ENCODE measurements around the gene LRRC34.

Gene LRRC34

DNA sequence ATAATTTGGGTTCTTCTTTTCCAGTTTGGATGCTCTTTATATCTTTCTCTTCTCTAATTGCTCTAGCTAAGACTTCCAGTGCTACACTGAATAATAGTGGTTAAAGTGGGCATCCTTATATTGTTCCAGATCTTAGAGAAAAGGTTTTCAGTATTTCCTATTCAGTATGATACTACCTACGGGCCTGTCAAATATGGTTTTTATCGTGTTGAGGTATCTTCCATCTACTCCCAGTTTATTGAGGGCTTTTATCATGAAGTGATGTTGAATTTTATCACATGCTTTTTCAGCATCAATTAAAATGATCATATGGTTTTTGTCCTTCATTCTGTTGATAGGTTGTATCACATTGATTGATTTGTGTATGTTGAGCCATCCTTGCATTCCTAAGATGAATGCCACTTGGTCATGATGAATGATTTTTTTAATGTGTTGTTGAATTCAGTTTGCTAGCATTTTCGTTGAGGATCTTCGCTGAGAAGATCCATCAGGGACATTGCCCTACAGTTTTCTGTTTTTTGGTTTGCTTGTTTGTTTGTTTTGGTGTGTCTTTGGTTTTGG, 3.0 kb upstream of the LRRC34 start:
- no peak for DNase-seq (ENCODE audit: low read depth, low spot score)

- peak; percentile 53 for DNase-seq (ENCODE audit: low read depth, low spot score)
Observed at GRCh38 chr3:169813757-169814517, 1.2 kb upstream of the LRRC34 start.

DNA sequence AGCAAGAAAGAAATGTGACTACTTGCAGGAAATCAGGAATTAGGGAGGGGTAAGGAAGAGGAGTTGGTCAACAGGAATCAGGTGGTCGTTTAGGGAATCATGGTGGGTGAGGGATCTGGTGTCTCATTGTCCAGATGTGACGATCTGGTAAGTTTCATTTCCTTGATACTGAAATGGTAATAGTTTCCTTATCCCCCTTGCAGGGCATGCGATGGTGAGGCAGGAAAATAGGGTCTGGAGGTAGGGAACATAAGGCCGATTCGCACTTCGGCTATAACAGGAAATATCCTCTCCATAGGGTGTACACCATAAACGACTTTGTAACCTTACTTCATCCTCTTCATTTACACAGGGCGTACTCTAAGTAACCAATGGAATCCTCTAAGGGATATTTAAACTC, 574 bp upstream of the LRRC34 start:
- no peak for DNase-seq (ENCODE audit: low read depth, low spot score)

- DNase-seq (ENCODE audit: low read depth, low spot score): no peak
Observed at GRCh38 chr3:169811631-169812331, 923 bp downstream of the LRRC34 start.

DNA sequence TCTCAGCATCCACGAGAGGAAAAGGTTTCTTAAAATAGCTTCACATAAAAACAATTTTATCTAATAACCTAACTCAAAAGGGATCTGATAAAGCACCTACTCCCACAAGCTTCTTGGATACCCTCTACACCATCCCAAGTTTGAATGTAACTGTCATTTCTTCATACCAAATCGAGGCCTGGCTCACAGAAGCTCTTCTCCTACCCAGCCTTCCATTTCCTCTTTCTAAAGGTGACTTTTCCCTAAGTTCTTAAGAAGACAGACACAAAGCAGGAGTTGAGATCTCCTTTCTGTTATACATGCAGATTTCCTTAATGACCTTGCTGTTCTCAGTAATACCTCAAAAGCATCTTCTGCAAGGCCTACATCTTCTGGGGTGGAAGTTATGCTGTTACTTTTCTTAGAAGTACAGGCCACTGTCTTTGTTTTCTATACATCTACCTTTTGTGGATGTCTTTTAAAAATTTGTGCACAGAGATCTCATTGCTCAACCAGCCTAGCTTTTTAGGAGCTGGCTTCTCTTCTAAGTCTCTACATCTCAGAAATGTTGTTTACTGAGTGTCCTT, 3.4 kb downstream of the LRRC34 start:
- DNase-seq (ENCODE audit: low read depth, low spot score): no peak

- DNase-seq (ENCODE audit: low read depth, low spot score): no peak
Observed at GRCh38 chr3:169804681-169805080, 8.0 kb downstream of the LRRC34 start.

DNA sequence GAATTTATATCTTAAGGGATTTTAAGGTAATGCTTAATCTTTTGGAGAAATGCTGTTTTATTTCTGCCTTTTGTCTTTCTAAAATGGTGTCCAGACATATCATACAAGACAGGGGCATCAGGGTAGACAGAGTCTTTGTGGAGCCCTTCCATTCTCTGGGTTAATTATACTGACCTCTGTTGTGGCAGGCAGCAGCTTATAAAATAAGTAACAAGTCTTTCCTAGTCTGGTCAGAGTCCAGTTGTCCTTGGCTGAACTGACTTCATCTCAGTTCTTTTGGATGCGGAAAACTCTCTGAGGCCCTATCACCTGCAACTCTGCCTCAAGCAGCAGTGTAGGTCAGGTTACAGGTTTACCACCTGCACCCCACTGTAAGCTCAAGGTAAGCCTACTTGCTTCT, 20.3 kb downstream of the LRRC34 start:
- DNase-seq (ENCODE audit: low read depth, low spot score): no peak

DNA sequence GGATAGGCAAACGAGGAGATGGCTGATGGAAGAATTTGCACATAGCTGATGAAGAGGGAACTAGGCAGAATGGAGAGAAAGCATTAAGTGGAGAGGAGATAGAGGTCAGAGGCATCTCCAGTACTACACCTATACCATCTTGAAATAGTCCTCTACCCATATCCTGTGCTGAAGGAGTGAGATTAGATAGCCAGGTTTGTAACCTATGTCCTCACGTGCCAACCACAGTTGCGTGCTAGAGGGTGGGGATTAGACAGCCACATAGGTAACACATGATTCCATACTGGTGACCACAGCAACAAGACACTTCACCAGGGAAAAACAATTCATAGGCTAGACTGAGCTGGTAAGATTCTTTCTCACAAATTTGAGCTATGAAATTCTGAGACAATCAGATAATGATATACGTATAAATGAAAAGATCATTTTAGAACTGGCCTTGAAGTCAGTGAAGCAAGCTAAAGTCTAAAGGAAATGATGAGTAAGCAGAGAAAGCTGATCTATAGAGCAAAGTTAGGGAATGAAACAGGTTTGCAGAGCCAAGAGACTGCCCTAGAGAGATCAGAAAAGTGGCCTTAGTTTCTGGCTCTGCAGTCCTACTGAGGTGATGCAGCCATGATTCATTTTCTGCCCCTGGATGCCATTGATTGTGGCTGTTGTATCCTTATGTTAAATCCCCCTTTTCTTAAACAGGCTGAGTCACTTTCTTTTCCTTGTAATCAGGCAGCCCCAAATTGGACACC, 21.8 kb downstream of the LRRC34 start:
- no peak for DNase-seq (ENCODE audit: low read depth, low spot score)

DNA sequence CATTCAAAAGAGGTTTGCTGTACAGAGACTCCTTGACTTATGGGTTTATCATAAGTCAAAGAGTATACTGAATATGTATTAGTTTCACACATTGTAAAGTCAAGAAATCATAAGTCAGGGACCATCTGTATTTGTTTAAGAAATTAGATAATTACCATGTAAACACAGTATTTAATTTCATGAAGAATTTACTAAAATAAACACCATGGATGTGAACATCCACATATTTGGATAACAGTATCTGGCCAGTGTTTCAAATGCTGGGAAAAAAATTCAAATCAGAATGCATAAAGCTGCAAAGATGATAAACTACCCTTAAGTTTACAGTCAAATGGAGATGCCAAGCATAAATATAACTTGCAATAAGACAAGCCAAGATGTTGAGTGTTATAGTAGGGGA, 22.5 kb downstream of the LRRC34 start:
- DNase-seq (ENCODE audit: low read depth, low spot score): no peak

DNA sequence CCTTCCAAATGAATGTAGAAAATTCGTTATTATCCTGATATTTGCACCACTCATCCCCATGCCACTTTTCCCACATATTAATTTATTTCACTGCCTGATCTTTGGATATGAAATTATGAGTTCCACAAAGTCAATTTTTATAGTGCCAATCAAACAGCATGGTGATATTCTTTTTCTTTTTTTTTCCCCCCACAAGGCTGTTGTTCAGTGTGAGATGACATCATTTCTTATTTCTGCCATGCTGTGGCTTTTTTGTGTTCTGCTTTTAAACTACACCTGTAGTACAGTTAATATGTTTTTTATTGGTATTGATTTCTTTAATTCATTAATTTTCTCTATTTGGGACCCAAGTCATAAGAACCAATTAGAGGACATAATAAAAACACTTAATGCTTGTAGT, 24.9 kb downstream of the LRRC34 start:
- no peak for DNase-seq (ENCODE audit: low read depth, low spot score)

- no peak for DNase-seq (ENCODE audit: low read depth, low spot score)
Observed at GRCh38 chr3:169787120-169787519, 25.6 kb downstream of the LRRC34 start.

- no peak for DNase-seq (ENCODE audit: low read depth, low spot score)
Observed at GRCh38 chr3:169781209-169781855, 31.4 kb downstream of the LRRC34 start.

- DNase-seq (ENCODE audit: low read depth, low spot score): no peak
Observed at GRCh38 chr3:169780742-169781141, 32.0 kb downstream of the LRRC34 start.

DNA sequence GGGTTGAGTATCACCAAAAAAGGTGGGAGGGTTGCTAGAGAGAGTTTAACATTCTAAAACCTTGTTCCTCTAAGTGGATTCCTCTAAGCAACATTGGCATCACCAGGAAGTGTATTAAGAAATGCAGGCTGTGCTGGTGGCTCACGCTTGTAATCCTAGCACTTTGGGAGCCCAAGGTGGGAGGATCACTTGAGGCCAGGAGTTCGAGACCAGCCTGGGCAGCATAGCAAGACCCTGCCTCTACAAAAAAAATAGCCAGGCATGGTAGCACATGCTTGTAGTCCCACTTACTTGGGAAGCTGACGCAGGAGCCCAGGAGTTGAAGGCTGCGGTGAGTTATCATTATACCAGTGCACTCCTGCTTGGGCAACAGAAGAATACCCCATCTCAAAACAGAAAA, 34.9 kb downstream of the LRRC34 start:
- no peak for DNase-seq (ENCODE audit: low read depth, low spot score)

- DNase-seq (ENCODE audit: low read depth, low spot score): no peak
Observed at GRCh38 chr3:169774186-169774585, 38.5 kb downstream of the LRRC34 start.

DNA sequence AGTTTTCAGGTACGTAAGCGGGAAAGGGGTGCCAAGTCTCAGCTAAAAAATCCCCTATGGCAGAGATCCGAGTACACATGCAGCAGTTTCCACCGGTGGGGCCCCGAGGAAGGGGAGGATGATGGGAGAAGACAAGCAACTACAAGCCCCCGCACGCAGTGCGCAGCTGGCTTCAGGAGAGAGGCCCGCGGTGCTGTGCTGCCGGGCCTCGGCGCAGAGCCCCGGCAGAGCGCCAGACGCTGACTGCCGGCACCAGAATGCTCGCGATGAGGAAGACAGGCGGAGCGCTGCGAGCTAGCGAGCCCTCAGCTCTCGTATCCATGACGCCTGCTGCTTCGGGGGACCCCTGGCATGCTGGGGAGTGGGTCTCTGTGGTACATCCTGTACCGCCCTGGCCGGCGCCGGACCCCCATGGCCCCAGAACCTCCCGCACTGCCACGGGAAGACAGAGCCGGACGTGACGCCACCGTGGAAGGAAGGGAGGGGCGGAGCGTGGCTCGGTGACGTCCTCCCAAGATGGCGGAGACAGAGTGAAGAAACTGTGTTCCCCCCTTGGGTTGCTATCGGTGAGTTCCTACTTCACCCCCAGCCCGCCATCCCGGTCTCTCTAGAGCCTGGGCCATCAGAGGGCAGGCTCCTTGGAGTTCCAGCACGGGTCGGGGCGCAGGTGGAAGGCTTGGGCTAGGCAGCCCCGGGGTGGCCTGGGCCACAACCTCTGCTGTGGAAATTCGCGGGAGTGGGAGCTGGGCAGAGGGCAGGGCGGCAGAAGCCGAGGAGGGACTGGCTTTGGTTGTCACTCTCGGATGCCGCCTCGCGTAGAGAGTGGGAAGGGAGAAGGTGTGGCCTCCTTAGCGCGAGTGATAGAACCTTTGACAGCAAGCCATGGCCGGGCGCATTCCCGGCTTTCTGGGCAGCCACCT, 39.5 kb downstream of the LRRC34 start, which contains the start of gene MYNN:
Gene MYNN (plus strand): TSS at position 500 of the 920 bp plus-strand sequence. CDS start 900 bp downstream, outside the sequence.
- DNase-seq (ENCODE audit: low read depth, low spot score): peak; percentile 86

DNA sequence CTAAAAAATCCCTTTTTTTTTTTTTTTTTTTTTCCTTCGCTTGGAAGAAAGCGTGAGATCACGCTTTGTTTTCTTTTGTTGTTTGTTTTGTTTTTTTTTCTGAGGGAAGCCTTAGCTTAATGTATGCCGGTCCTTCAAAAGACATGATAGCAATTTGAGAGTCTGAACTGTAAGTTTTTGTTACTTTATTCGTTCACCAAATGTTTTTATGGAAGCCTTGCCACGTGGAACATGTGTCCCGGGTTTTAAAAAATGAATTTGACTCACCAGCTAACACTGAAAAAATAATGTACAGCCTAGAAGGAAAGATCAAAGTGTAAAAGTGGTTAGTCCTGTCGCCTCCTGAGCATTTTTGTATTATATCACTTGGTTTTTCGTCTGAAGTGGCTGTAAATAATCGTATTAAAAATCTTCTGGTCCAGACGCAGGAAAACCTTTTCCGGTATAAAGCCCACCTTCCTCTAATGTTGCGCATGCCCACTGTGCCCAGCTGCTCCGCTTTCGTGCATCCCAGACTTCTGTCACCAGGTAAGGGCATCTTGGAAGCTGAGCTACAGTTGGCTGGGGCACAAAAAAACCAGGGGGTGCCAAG, 40.3 kb downstream of the LRRC34 start:
- no peak for DNase-seq (ENCODE audit: low read depth, low spot score)

DNA sequence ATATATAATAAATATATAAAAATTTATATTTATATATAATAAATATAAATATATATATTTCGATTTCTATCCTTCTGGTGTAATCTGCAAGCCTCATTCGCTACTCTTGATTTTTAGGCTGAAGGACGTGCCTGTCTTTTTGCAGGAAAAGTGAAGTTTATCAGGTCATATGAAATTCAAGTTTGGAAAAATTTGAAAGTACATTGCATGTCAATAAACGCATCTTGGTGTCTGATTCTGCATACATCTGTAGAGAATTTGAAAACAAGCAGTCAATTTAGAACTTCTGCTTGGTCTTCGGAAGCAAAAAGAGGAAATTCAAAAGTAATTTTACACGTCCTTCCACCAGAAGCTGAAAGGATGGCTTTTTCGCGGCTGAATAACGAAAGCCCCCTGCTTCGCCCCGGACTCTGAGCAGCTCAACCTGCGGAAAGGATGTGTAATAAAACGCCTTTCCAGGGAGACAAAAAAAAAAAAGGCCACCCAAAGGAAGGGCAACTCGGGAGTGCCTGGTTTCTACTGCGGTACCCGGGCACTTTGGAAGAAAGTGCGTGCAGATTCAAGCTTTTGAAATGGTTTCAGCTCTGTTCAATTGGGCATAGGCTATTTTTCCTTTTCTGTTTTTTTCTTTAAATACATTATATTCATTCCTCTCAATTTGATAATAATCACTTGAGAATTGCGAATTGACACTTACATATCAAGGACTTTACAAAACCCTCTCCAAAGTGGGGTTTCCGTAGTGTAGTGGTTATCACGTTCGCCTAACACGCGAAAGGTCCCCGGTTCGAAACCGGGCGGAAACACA, 41.0 kb downstream of the LRRC34 start:
- DNase-seq (ENCODE audit: low read depth, low spot score): peak; percentile 61

Measured in activated CD4-positive, CD25-positive, alpha-beta regulatory T cell treated with anti-CD3 and anti-CD28 coated beads, Interleukin-2, amount 50 U/mL, for 16 hours (primary cell).